WTC11 (cell line): ENCODE data around the gene NLN. TPM values are rescaled to one million over a fixed set of nuclear protein-coding genes. Genes with fewer than 3 reads are reported as not detected.

Experiments used
- ATAC-seq: fragments of 200-7000 bp; cut with Tn5 transposase; 2 replicates; pipeline ENCODE4 v1.10.0; 2021; ENCODE audit warnings: mild to moderate bottlenecking, moderate library complexity
- CTCF ChIA-PET: fragments of 300-600 bp; sonication (Branson Sonifier 250); formaldehyde crosslinking; loops from one replicate; lab custom pipeline; 2021; ENCODE audit warnings: antibody characterized with exemption; lab: Charles Lee
- POLR2A ChIA-PET: fragments of 350-600 bp; sonication (Branson Sonifier 250); formaldehyde crosslinking; loops from one replicate; lab custom pipeline; 2021; ENCODE audit warnings: antibody characterized with exemption; lab: Charles Lee
- DNase-seq: peaks from one replicate; pipeline ENCODE4 v3.0.0; 2021; ENCODE audit warnings: low spot score
- H3K27ac Mint-ChIP-seq: 2 replicates; pipeline ENCODE4 v1.8.0; 2021; ENCODE audit warnings: mixed read lengths
- H3K27me3 Mint-ChIP-seq: 2 replicates; pipeline ENCODE4 v1.8.0; 2021; ENCODE audit warnings: low read depth, mild to moderate bottlenecking, moderate library complexity, mixed read lengths
- H3K36me3 Mint-ChIP-seq: 2 replicates; pipeline ENCODE4 v1.8.0; 2021; ENCODE audit warnings: mixed read lengths
- H3K4me1 Mint-ChIP-seq: 2 replicates; pipeline ENCODE4 v1.8.0; 2022; ENCODE audit warnings: mixed read lengths
- H3K4me3 Mint-ChIP-seq: 2 replicates; pipeline ENCODE4 v1.8.0; 2021; ENCODE audit warnings: mild to moderate bottlenecking, moderate library complexity, mixed read lengths
- H3K9me3 Mint-ChIP-seq: 2 replicates; pipeline ENCODE4 v1.8.0; 2021; ENCODE audit warnings: mixed read lengths
- CDX4 ChIP-seq: fragments of 250-450 bp; sonication (Bioruptor Pico); IDR thresholded peaks from 2 replicates; pipeline ENCODE4 v1.9.0; 2021; ENCODE audit warnings: moderate library complexity, mild to moderate bottlenecking, inconsistent platforms, borderline replicate concordance
- CTCF ChIP-seq: fragments of 200-600 bp; IDR thresholded peaks from 2 replicates; pipeline ENCODE4 v1.8.0; 2022; ENCODE audit warnings: antibody characterized with exemption
- E2F4 ChIP-seq: sonication (generic); formaldehyde crosslinking; IDR thresholded peaks from 2 replicates; pipeline ENCODE4 v1.8.1; 2022; ENCODE audit warnings: low read depth, mild to moderate bottlenecking, moderate library complexity, missing genetic modification reagents, borderline replicate concordance
- E2F5 ChIP-seq: sonication (generic); formaldehyde crosslinking; IDR thresholded peaks from 2 replicates; pipeline ENCODE4 v1.8.1; 2022; ENCODE audit warnings: mild to moderate bottlenecking, moderate library complexity, missing genetic modification reagents
- EMX1 ChIP-seq: fragments of 250-450 bp; sonication (Bioruptor Pico); IDR thresholded peaks from 2 replicates; pipeline ENCODE4 v1.8.0; 2021; ENCODE audit warnings: mild to moderate bottlenecking
- ERG ChIP-seq: fragments of 250-450 bp; sonication (Bioruptor Pico); IDR thresholded peaks from 2 replicates; pipeline ENCODE4 v1.8.0; 2021; ENCODE audit warnings: mild to moderate bottlenecking
- FOXK1 ChIP-seq: sonication (generic); formaldehyde crosslinking; IDR thresholded peaks from 2 replicates; pipeline ENCODE4 v1.8.0; 2022; ENCODE audit warnings: mild to moderate bottlenecking, moderate library complexity, missing genetic modification reagents
- IRF2 ChIP-seq: sonication (generic); formaldehyde crosslinking; IDR thresholded peaks from 2 replicates; pipeline ENCODE4 v1.8.0; 2022; ENCODE audit warnings: low read depth, missing genetic modification reagents, borderline replicate concordance
- MYBL2 ChIP-seq: sonication (generic); formaldehyde crosslinking; IDR thresholded peaks from 2 replicates; pipeline ENCODE4 v1.8.1; 2023; ENCODE audit warnings: mild to moderate bottlenecking, moderate library complexity, missing genetic modification reagents
- OVOL2 ChIP-seq: fragments of 250-450 bp; sonication (Bioruptor Pico); IDR thresholded peaks from 2 replicates; pipeline ENCODE4 v1.9.0; 2021; ENCODE audit warnings: mild to moderate bottlenecking, borderline replicate concordance
- PRDM15 ChIP-seq: sonication (generic); formaldehyde crosslinking; IDR thresholded peaks from 2 replicates; pipeline ENCODE4 v1.8.0; 2022; ENCODE audit warnings: missing genetic modification reagents
- RELA ChIP-seq: sonication (generic); formaldehyde crosslinking; IDR thresholded peaks from 2 replicates; pipeline ENCODE4 v1.8.1; 2022; ENCODE audit warnings: missing genetic modification reagents, mild to moderate bottlenecking, borderline replicate concordance
- SOX15 ChIP-seq: fragments of 250-450 bp; sonication (Bioruptor Pico); IDR thresholded peaks from 2 replicates; pipeline ENCODE4 v1.9.0; 2021; ENCODE audit warnings: mild to moderate bottlenecking
- TEAD4 ChIP-seq: sonication (generic); formaldehyde crosslinking; IDR thresholded peaks from 2 replicates; pipeline ENCODE4 v1.8.0; 2022; ENCODE audit warnings: mild to moderate bottlenecking, missing genetic modification reagents
- ZNF138 ChIP-seq: sonication (generic); formaldehyde crosslinking; conservative IDR thresholded peaks from 2 replicates; pipeline ENCODE4 v1.8.1; 2022; ENCODE audit warnings: mild to moderate bottlenecking, moderate library complexity, missing genetic modification reagents
- ZNF281 ChIP-seq: sonication (generic); formaldehyde crosslinking; IDR thresholded peaks from 2 replicates; pipeline ENCODE4 v1.8.0; 2023; ENCODE audit warnings: mild to moderate bottlenecking, missing genetic modification reagents
- ZNF423 ChIP-seq: fragments of 250-450 bp; sonication (Bioruptor Pico); IDR thresholded peaks from 2 replicates; pipeline ENCODE4 v2.1.2; 2022; ENCODE audit warnings: mild to moderate bottlenecking, moderate library complexity
- total RNA-seq: library from RNA; stranded (reverse); gene quantifications from 3 replicates; pipeline ENCODE4 v1.2.3, GENCODE V29; 2021

The NLN gene
- total RNA-seq, 1 experiment from 2014 or later: 163 TPM

GRCh38 chr5:65874241-65874640 lies 152.2 kb downstream of the NLN start:
- no peak for DNase-seq

GRCh38 chr5:65876496-65876895 lies 154.5 kb downstream of the NLN start:
- Mint-ChIP-seq H3K4me3 (no peak overlapping the region), H3K27me3 (no peaks in the 10 kb centered on the region), H3K9me3 (peaks cover 19% of the 10 kb centered on the region), H3K4me1 (no peaks in the 10 kb centered on the region), H3K27ac (no peak overlapping the region), H3K36me3 (no peaks in the 10 kb centered on the region)
- ChIA-PET POLR2A (no interaction called here), CTCF (no interaction called here)
- DNase-seq (no peak), ATAC-seq (no peak)
- TF ChIP-seq OVOL2 (CRISPR knock-in tag): no peak
- TF ChIP-seq IRF2 (CRISPR knock-in tag): no peak
- no peak for TF ChIP-seq CTCF
- no peak for TF ChIP-seq FOXK1
- no peak for TF ChIP-seq PRDM15 (CRISPR knock-in tag)
- no peak for TF ChIP-seq ERG (CRISPR knock-in tag)
- no peak for TF ChIP-seq ZNF138 (CRISPR knock-in tag)
- no peak for TF ChIP-seq E2F4 (CRISPR knock-in tag)
- no peak for TF ChIP-seq EMX1
- no peak for TF ChIP-seq RELA
- no peak for TF ChIP-seq ZNF423 (CRISPR knock-in tag)
- no peak for TF ChIP-seq E2F5
- no peak for TF ChIP-seq SOX15 (CRISPR knock-in tag)
- no peak for TF ChIP-seq MYBL2
- TF ChIP-seq CDX4 (CRISPR knock-in tag): no peak

More at GRCh38 chr5:65874241-65874640, 152.2 kb downstream of the NLN start:
- no peak for ATAC-seq
- ChIA-PET CTCF (no interaction called here), POLR2A (interaction anchor here (0.6 kb wide), 1 partner anchor 24 kb away, joined by 3 read pairs; no protein-coding TSS in a partner anchor)
- H3K27me3 Mint-ChIP-seq: no peaks in the 10 kb centered on the region
- no peak overlapping the region for H3K27ac Mint-ChIP-seq
- TF ChIP-seq ZNF281 (CRISPR knock-in tag): no peak
- no peak for TF ChIP-seq E2F5
- TF ChIP-seq TEAD4: no peak
- no peak for TF ChIP-seq SOX15 (CRISPR knock-in tag)
- peaks cover 20% of the 10 kb centered on the region for H3K9me3 Mint-ChIP-seq
- no peak overlapping the region for H3K4me3 Mint-ChIP-seq
- no peaks in the 10 kb centered on the region for H3K4me1 Mint-ChIP-seq
- no peaks in the 10 kb centered on the region for H3K36me3 Mint-ChIP-seq
